ENCODE data around the gene ZNF100. TPM values are rescaled to one million over a fixed set of nuclear protein-coding genes. Genes with fewer than 3 reads are reported as not detected.
"Not testable (repeated sequence)": the region's sequence is repeated elsewhere in the genome, so short reads cannot be mapped to it uniquely, and the experiment has no call there.

Gene ZNF100
- 1.9 TPM for polyA plus RNA-seq (2013, experiment 1 of 2; ENCODE audit: insufficient read length)
- polyA plus RNA-seq (2013, experiment 2 of 2; ENCODE audit: insufficient read length): 1.6 TPM

DNA sequence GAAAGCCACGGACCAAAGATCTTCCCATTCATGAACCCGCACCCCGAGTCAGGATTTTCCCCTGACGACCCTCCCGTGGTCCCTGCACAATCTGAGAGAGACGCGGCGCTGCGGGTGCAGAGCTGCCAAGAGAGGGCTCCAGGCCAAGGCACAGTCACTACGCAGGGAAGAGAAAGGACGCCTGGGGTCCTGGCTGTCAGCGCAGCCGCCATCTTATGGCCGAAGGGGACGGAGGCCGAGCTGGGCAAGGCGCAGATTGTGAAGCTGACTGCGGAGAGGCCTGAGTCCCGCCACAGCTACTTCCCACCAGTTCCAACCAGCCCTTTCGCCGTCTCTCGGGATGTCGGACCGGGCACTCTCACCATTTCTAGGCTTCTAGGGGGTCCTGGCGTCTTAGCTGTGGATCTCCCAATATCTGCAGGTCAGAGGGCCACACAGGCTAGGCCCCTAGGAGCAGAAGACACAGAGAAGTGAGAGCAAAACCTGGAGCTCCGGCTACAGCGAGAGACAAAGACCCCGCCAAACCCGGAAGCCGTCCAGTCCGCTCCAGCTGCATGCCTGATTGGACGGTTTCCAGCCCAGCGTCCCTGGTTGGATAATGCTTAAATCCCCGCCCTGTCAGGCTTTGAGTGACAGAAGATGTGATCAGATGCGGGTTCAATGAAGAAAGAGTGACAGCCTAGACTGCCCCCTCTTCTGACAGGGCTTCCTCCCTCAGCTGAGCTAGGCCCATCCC lies at the start of gene ZNF100:
Gene ZNF100 (minus strand): TSS at position 515 of the 736 bp plus-strand sequence. CDS start 150 bp downstream, at position 365.
- peak; percentile 93 for DNase-seq

- no peak for DNase-seq
These were observed 45.1 kb upstream of the ZNF100 start for GRCh38 chr19:21812448-21812847.

- DNase-seq: not testable (repeated sequence)
These were observed 41.1 kb upstream of the ZNF100 start for GRCh38 chr19:21808400-21809000.

DNA sequence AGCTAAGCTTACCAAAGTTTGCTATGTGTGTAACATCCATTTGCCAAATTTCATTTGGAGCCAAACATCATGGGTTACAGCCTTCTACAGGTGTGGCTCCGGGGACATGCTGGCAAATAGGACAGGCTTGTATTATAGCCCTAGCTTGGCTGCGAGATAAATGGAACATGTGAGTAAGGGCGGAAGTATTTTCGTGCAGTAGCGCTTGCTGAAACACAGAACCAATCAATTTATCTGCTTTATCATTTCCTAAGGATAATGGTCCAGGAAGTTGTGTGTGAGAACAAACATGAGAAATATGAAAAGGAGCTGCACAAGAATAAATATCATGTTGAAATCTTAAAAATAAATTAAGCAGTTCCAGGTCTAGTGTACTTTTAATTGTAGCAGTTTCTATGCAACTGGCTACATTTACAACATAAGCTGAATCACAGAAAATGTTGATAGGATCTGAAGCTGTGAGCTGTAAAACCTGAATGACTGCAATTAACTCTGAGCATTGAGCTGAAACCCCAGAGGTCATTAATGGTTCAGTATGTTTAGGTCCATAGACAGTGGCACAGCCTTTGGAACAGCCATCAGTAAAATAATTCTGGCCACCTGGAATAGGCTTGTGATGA lies 22.2 kb upstream of the ZNF100 start:
- DNase-seq: no peak

- no peak for DNase-seq
These were observed 19.6 kb upstream of the ZNF100 start for GRCh38 chr19:21786936-21787335.

GRCh38 chr19:21775792-21776191 lies 8.4 kb upstream of the ZNF100 start:
- not testable (repeated sequence) for DNase-seq

- not testable (repeated sequence) for DNase-seq
These were observed 694 bp downstream of the ZNF100 start for GRCh38 chr19:21766705-21767064.

- no peak for DNase-seq
These were observed 2.2 kb downstream of the ZNF100 start for GRCh38 chr19:21765151-21765550.

GRCh38 chr19:21761547-21761946 lies 5.8 kb downstream of the ZNF100 start:
- DNase-seq: not testable (repeated sequence)

DNA sequence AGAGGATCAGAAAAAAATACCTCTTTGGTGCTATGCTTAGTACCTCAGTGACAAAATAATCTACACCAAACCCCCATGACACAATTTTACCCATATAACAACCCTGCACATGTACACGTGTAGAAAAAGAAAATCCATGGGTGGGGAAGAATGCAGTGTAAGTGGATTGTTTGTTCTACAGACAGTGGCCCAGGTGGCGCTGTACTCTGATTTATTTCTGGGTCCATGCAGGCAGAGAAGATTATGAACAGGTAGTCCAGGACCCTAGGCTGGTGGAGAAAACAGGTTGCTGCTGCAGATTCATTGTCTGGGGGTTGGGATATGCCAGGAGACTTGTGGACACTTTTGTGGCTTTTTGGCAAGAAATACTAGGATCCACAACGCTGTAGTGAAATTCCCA lies 9.1 kb downstream of the ZNF100 start:
- DNase-seq: no peak

DNA sequence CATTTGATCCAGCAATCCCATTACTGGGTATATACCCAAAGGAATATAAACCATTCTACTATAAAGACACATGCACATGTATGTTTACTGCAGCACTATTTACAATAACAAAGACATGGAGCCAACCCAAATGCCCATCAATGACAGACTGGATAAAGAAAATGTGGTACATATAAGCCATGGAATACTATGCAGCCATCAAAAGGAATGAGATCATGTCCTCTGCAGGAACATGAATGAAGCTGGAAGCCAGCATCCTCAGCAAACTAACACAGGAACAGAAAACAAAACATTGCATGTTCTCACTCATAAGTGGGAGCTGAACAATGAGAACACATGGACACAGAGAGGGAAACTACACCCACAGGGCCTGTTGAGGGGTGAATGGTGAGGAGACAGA lies 11.8 kb downstream of the ZNF100 start:
- DNase-seq: not testable (repeated sequence)

GRCh38 chr19:21751384-21751783 lies 16.0 kb downstream of the ZNF100 start:
- peak; percentile 26 for DNase-seq

DNA sequence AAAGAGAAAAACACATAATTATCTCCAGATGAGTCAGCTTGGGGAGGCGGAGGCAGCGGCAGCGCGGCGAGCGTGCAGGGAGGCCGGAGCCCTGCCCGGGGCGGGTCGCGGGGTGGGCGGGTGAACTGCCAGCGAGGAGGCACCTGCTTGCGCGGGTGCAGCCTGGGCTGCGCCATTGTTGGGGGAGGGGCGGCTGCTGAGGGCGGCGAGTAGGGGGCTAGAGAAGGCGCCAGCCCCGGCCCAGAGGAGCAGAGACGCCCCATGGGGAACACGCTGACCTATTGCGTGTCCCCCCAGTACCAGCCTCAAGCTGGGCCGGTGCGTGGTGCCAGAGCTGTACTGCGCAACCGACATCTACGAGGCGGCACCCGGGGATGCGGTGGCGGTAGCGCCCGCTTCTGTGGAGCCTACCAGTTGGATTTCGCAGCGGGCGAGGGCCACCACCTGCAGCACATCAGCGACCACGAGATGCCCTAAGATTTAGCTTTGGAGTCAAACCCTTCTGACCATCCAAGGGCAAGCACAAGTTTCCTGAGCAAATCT lies 16.7 kb downstream of the ZNF100 start:
- DNase-seq: no peak

DNA sequence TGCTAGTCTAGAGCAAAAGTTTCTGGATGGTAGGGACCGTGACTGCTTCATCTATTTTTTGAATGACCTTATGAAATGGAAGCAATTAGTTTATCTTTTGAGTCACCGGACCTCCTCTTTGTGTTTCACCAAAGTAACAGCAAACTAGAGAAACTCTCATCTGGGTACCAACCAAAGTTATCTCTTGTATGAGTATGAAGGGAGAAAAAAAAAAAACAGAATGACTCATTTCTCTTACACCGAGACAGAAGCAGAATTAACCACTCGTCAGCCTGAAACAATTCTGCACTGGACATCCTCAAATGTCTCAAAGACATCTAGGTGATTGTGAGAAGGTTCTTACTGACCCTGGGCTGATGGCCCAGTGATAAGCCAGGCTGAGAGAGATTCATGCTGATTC lies 18.3 kb downstream of the ZNF100 start:
- no peak for DNase-seq

GRCh38 chr19:21748088-21748487 lies 19.3 kb downstream of the ZNF100 start:
- no peak for DNase-seq

DNA sequence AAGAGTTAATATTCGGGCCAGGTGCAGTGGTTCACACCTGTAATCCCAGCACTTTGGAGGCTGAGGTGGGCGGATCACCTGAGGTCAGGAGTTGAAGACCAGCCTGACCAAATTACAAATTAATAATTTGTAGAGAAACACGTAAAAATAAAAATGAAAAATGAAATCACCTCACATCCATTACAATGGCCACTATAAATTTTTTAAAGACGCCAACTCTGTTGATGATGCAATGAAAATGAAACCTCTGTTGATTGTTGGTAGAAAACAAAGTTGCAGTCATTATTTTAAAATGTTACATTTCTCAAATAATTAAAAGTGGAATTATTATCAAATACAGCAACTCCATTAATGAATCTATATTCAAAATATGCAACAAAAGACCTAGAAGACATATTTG lies 26.8 kb downstream of the ZNF100 start:
- no peak for DNase-seq

- not testable (repeated sequence) for DNase-seq
These were observed 40.2 kb downstream of the ZNF100 start for GRCh38 chr19:21726942-21727747.

DNA sequence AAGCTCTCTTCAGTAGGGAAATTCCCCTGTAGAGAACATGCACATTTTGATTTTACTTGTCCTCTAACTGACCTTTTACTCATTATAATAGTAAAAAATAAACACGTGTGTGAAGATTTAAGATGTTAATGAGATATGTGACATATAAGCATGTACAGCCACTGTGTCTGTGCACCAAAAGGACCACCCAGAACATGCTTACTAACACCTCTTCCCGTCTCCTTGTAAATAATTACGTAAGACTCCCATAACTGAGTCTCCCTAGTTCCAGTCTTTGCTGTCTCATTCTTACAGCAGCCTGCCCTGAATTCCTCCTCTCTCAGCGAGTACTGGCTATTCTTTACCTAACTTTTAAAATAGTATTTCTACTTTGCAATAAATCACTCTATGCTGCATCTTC lies 53.6 kb downstream of the ZNF100 start:
- DNase-seq: no peak

- DNase-seq: no peak
These were observed 57.9 kb downstream of the ZNF100 start for GRCh38 chr19:21709464-21709863.

GRCh38 chr19:21707878-21708277 lies 59.5 kb downstream of the ZNF100 start:
- DNase-seq: not testable (repeated sequence)

- no peak for DNase-seq
These were observed 60.3 kb downstream of the ZNF100 start for GRCh38 chr19:21707065-21707464.

- DNase-seq: no peak
These were observed 62.0 kb downstream of the ZNF100 start for GRCh38 chr19:21705393-21705792.

DNA sequence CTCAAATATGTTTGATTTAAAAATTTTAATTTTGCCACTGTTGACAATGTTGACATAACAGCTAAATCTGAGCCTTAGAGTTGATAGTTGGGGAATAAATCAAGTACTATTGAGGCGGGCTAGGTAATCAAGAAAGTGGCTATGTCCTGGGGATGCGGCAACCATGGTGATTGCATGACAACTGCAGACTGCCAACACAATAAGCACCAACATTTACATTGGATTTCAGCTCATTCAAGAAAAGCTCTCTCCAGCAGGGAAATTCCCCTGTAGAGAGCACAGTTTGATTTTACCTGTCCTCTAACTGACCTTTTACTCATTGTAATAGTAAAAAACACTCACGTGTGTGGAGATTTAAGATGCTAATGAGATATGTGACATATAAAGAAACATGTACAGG lies 63.1 kb downstream of the ZNF100 start:
- DNase-seq: no peak
